CD14-positive monocyte (primary cell): Measurements from ENCODE around the gene FGA. TPM values are rescaled to one million over a fixed set of nuclear protein-coding genes. Genes with fewer than 3 reads are reported as not detected.

ENCODE experiments used
- DNase-seq, 3 donors: peaks; one replicate each; pipeline ENCODE4 v3.0.0-alpha.2; 2011 to 2022
- H2AFZ ChIP-seq: 2 replicates; pipeline ENCODE4 v1.6.0; 2012; ENCODE audit warnings: mild to moderate bottlenecking, low read depth, low read length, inconsistent platforms; ENCODE audit not compliant: insufficient read depth, poor library complexity, severe bottlenecking
- H3K27ac ChIP-seq, 2 donors: 1 replicate in 1 of 2; 2 replicates in 1 of 2; pipeline ENCODE4 v1.5.1; 2012 to 2013; ENCODE audit warnings: low read length in 2 of 2, control low read depth in 1 of 2, inconsistent platforms in 1 of 2, low read depth in 1 of 2, mild to moderate bottlenecking in 1 of 2
- H3K27me3 ChIP-seq, 2 donors: one replicate each; pipeline versions ENCODE4 v1.6.0 to v1.6.1; 2011 to 2013; ENCODE audit warnings: low read length in 2 of 2; ENCODE audit not compliant: control insufficient read depth in 2 of 2, insufficient read depth in 2 of 2
- H3K36me3 ChIP-seq, 2 donors: replicated peaks in 1 of 2; 1 replicate in 1 of 2; 2 replicates in 1 of 2; pipeline versions ENCODE4 v1.5.1 to v1.6.1; 2012 to 2013; ENCODE audit warnings: low read length in 2 of 2, control low read depth in 1 of 2, inconsistent platforms in 1 of 2, mild to moderate bottlenecking in 1 of 2; ENCODE audit not compliant: insufficient read depth in 2 of 2, control insufficient read depth in 1 of 2
- H3K4me1 ChIP-seq, 2 donors: 1 replicate in 1 of 2; 2 replicates in 1 of 2; pipeline versions ENCODE4 v1.5.1 to v1.6.1; 2012 to 2013; ENCODE audit warnings: low read length in 2 of 2, control low read depth in 1 of 2, inconsistent platforms in 1 of 2, mild to moderate bottlenecking in 1 of 2, moderate library complexity in 1 of 2; ENCODE audit not compliant: insufficient read depth in 2 of 2, control insufficient read depth in 1 of 2
- H3K4me2 ChIP-seq: replicated peaks from 2 replicates; pipeline ENCODE3; 2012; ENCODE audit warnings: low read length, moderate library complexity, mild to moderate bottlenecking; ENCODE audit not compliant: poor library complexity, severe bottlenecking; ENCODE audit errors: extremely low read depth
- H3K4me3 ChIP-seq, 3 experiments: fragments of 200-600 bp in 1 of 3; sonication (generic) in 1 of 3; replicated peaks in 1 of 3; 1 replicate in 2 of 3; 2 replicates in 1 of 3; pipeline ENCODE4 v1.5.1; 2011 to 2013; ENCODE audit warnings: low read length in 3 of 3, mild to moderate bottlenecking in 3 of 3, control low read depth in 2 of 3, low read depth in 2 of 3, inconsistent platforms in 1 of 3, moderate library complexity in 1 of 3
- H3K79me2 ChIP-seq: 2 replicates; pipeline ENCODE4 v1.6.0; 2012; ENCODE audit warnings: mild to moderate bottlenecking, control low read depth, inconsistent platforms, low read length, moderate library complexity; ENCODE audit not compliant: insufficient read depth
- H3K9ac ChIP-seq: 2 replicates; pipeline ENCODE4 v1.6.0; 2017; ENCODE audit warnings: low read length, mild to moderate bottlenecking; ENCODE audit not compliant: insufficient read depth, poor library complexity, severe bottlenecking
- H3K9me3 ChIP-seq, 2 donors: replicated peaks in 1 of 2; 1 replicate in 1 of 2; 2 replicates in 1 of 2; pipeline versions ENCODE4 v1.5.1 to v1.6.1; 2012 to 2013; ENCODE audit warnings: low read length in 2 of 2, control low read depth in 1 of 2; ENCODE audit not compliant: control insufficient read depth in 1 of 2, insufficient read depth in 1 of 2
- H4K20me1 ChIP-seq: 2 replicates; pipeline ENCODE4 v1.6.0; 2012; ENCODE audit warnings: mild to moderate bottlenecking, low read length, control low read depth, moderate library complexity; ENCODE audit not compliant: insufficient read depth
- H3K27ac Mint-ChIP-seq, 7 donors: one replicate each; pipeline ENCODE4 v1.8.0; 2020; ENCODE audit warnings: mild to moderate bottlenecking in 7 of 7, mixed read lengths in 7 of 7, moderate library complexity in 6 of 7, inconsistent platforms in 2 of 7
- H3K27me3 Mint-ChIP-seq, 3 donors: one replicate each; pipeline ENCODE4 v1.8.0; 2021 to 2022; ENCODE audit warnings: low read depth in 3 of 3, mild to moderate bottlenecking in 3 of 3, mixed read lengths in 3 of 3, moderate library complexity in 3 of 3, inconsistent platforms in 1 of 3
- H3K36me3 Mint-ChIP-seq, 2 donors: one replicate each; pipeline ENCODE4 v1.8.0; 2020; ENCODE audit warnings: mixed read lengths in 2 of 2, inconsistent platforms in 1 of 2, mild to moderate bottlenecking in 1 of 2
- H3K4me1 Mint-ChIP-seq: one replicate; pipeline ENCODE4 v1.8.0; 2020; ENCODE audit warnings: mild to moderate bottlenecking, mixed read lengths
- H3K4me3 Mint-ChIP-seq, 2 donors: one replicate each; pipeline ENCODE4 v1.8.0; 2020; ENCODE audit warnings: mild to moderate bottlenecking in 2 of 2, mixed read lengths in 2 of 2, moderate library complexity in 1 of 2
- H3K9me3 Mint-ChIP-seq, 7 donors: one replicate each; pipeline ENCODE4 v1.8.0; 2020 to 2022; ENCODE audit warnings: mixed read lengths in 7 of 7, mild to moderate bottlenecking in 6 of 7, moderate library complexity in 6 of 7, inconsistent platforms in 2 of 7
- CTCF ChIP-seq: fragments of 200-600 bp; IDR thresholded peaks from one replicate; pipeline ENCODE4 v1.8.0; 2022; ENCODE audit warnings: antibody characterized with exemption, mild to moderate bottlenecking
- WGBS: methylation state at CpG from one replicate; pipeline ENCODE4 v1.1.5; 2013; ENCODE audit warnings: missing lambda C conversion rate; ENCODE audit not compliant: insufficient coverage; 5-methylcytosine and 5-hydroxymethylcytosine counted together
- intact Hi-C, 2 donors: fragments of 100-400 bp; cut with micrococcal nuclease; formaldehyde crosslinking; loops; one replicate each; pipeline versions ENCODE4 v1.15.0 to v1.15.1; 2023
- polyA plus RNA-seq, 3 donors: library from polyadenylated mRNA; depleted of rRNA in 1 of 3; unstranded in 2 of 3; stranded (reverse) in 1 of 3; fragments of 300-500 nt in 2 of 3; fragments of >200 nt in 1 of 3; fragmentation: Illumina TruSeq in 2 of 3; gene quantifications; 1 replicate in 2 of 3; 2 replicates in 1 of 3; pipeline ENCODE4 v1.2.3, GENCODE V29; 2012 to 2021

The FGA gene
- polyA plus RNA-seq, 3 donors = not detected

GRCh38 chr4:154631828-154632227, 41.3 kb upstream of the FGA start:
- Histone ChIP-seq H4K20me1 (no peaks in the 10 kb centered on the region), H2AFZ (no peak overlapping the region), H3K4me1 (peaks cover 0 to 4% of the 10 kb centered on the region in 2 donors), H3K9me3 (no peaks in the 10 kb centered on the region), H3K27ac (no peak overlapping the region), H3K9ac (no peak overlapping the region), H3K79me2 (no peaks in the 10 kb centered on the region), H3K4me3 (no peak overlapping the region), H3K4me2 (no peak overlapping the region), H3K27me3 (peaks cover 12 to 22% of the 10 kb centered on the region in 2 donors), H3K36me3 (no peaks in the 10 kb centered on the region)
- intact Hi-C loops = no loop called here
- H3K27me3 Mint-ChIP-seq = peaks cover 0 to 14% (median 3%) of the 10 kb centered on the region in 3 donors
- no peak overlapping the region for H3K27ac Mint-ChIP-seq
- H3K36me3 Mint-ChIP-seq = no peaks in the 10 kb centered on the region
- DNase-seq = no peak
- no peak for TF ChIP-seq CTCF
- 100% methylated on average over 1 of the region's 2 CpGs for WGBS
- H3K4me3 Mint-ChIP-seq = no peak overlapping the region
- H3K4me1 Mint-ChIP-seq = no peaks in the 10 kb centered on the region
- H3K9me3 Mint-ChIP-seq = peaks cover 0 to 3% (median 2%) of the 10 kb centered on the region in 7 donors

DNA sequence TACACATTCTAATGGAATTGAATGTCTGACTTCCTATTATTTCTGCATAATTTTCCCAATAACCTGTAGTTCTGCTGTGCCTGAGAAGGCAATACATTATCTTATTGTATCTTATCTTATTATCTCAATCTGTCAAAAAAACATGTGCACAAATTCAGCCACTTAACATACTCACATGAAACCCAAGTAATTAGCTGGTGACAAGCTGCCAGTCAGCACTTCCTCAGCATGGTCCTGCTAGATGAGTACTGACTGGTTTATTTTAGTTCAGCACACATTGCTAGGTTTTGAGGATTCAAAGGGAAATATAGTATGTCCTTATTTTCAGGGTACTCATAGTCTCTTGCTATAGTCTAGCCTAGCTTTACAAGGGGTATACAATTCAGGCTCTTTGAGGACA, 39.8 kb upstream of the FGA start:
- no peak overlapping the region for H2AFZ ChIP-seq
- H3K79me2 ChIP-seq = no peaks in the 10 kb centered on the region
- H3K36me3 Mint-ChIP-seq = no peaks in the 10 kb centered on the region
- H3K9me3 ChIP-seq = no peaks in the 10 kb centered on the region
- no peak overlapping the region for H3K4me3 Mint-ChIP-seq
- no peaks in the 10 kb centered on the region for H3K36me3 ChIP-seq
- no peak for DNase-seq
- no peak for TF ChIP-seq CTCF
- H3K27me3 Mint-ChIP-seq = peaks cover 5 to 17% (median 7%) of the 10 kb centered on the region in 3 donors
- H3K4me2 ChIP-seq = no peak overlapping the region
- H3K9me3 Mint-ChIP-seq = peaks cover 0 to 2% (median 0%) of the 10 kb centered on the region in 7 donors
- peaks cover 0 to 9% of the 10 kb centered on the region in 2 donors for H3K4me1 ChIP-seq
- intact Hi-C loops = no loop called here
- no peak overlapping the region for H3K27ac ChIP-seq
- no peaks in the 10 kb centered on the region for H3K4me1 Mint-ChIP-seq
- H3K27ac Mint-ChIP-seq = no peak overlapping the region
- H3K9ac ChIP-seq = no peak overlapping the region
- peaks cover 17 to 32% of the 10 kb centered on the region in 2 donors for H3K27me3 ChIP-seq
- no peaks in the 10 kb centered on the region for H4K20me1 ChIP-seq
- H3K4me3 ChIP-seq = no peak overlapping the region
